ENCODE results near the gene ERO1B. TPM values are rescaled to one million over a fixed set of nuclear protein-coding genes. Genes with fewer than 3 reads are reported as not detected.

The ERO1B gene
- total RNA-seq, 1 experiment from 2014 or later = 3.2 TPM

GRCh38 chr1:236282425-236282716, 613 bp upstream of the ERO1B start (continued):
- no peak for TF ChIP-seq AFF4 (CRISPR knock-in tag; IDR thresholded peaks at IDR 0.05; ENCODE audit: borderline replicate concordance)
- TF ChIP-seq FOXP4 (CRISPR knock-in tag; IDR thresholded peaks at IDR 0.05) = no peak

GRCh38 chr1:236281198-236281653, 532 bp downstream of the ERO1B start:
- H3K4me1 Mint-ChIP-seq = peaks cover 14% of the 10 kb centered on the region
- H3K36me3 Mint-ChIP-seq = no peaks in the 10 kb centered on the region
- no peaks in the 10 kb centered on the region; the same call in 1 of the 2 replicates for H3K9me3 Mint-ChIP-seq
- peak; percentile 13 for ATAC-seq
- ChIA-PET POLR2A (no interaction called here), CTCF (interaction anchor here (1.1 kb wide), 1 partner anchor 67 kb away, joined by 3 read pairs; no protein-coding TSS in a partner anchor)
- TF ChIP-seq FOXP4 (CRISPR knock-in tag; IDR thresholded peaks at IDR 0.05) (no peak), HMGA2 (CRISPR knock-in tag; IDR thresholded peaks at IDR 0.05) (no peak), ESRRA (CRISPR knock-in tag; IDR thresholded peaks at IDR 0.05; ENCODE audit: borderline replicate concordance) (no peak), E2F1 (CRISPR knock-in tag; IDR thresholded peaks at IDR 0.05) (no peak), ELF4 (CRISPR knock-in tag; IDR thresholded peaks at IDR 0.05; ENCODE audit: low read depth) (no peak), ATF1 (CRISPR knock-in tag; IDR thresholded peaks at IDR 0.05) (no peak), ZNF138 (CRISPR knock-in tag; conservative IDR thresholded peaks at IDR 0.05) (no peak), AFF4 (CRISPR knock-in tag; IDR thresholded peaks at IDR 0.05; ENCODE audit: borderline replicate concordance) (no peak), GABPB1 (CRISPR knock-in tag; IDR thresholded peaks at IDR 0.05) (no peak), ATF2 (CRISPR knock-in tag; IDR thresholded peaks at IDR 0.05; ENCODE audit: borderline replicate concordance, low read depth) (no peak), ERG (CRISPR knock-in tag; IDR thresholded peaks at IDR 0.05) (no peak), TCF7 (CRISPR knock-in tag; IDR thresholded peaks at IDR 0.05; ENCODE audit: low read depth) (no peak), IRF2 (CRISPR knock-in tag; IDR thresholded peaks at IDR 0.05; ENCODE audit: borderline replicate concordance, low read depth) (no peak)
- no peak overlapping the region for H3K27ac Mint-ChIP-seq
- DNase-seq (ENCODE audit: low spot score) = peak; percentile 30
- peak overlapping the region; percentile 82 for H3K4me3 Mint-ChIP-seq
- H3K27me3 Mint-ChIP-seq (ENCODE audit: low read depth) = peaks cover 44% of the 10 kb centered on the region

Data from WTC11 (cell line).